Left lung (tissue), 14 donors: Measurements from ENCODE around the gene CYP4Z1. TPM values are rescaled to one million over a fixed set of nuclear protein-coding genes. Genes with fewer than 3 reads are reported as not detected.
A peak's percentile ranks its signal among the peaks of the same experiment; 100 is the strongest.

Experiments used
- ATAC-seq: fragments of 200-7000 bp; cut with Tn5 transposase; one replicate; pipeline ENCODE4 v1.9.1; 2020; ENCODE audit warnings: moderate library complexity
- DNase-seq, 4 donors: peaks; one replicate each; pipeline ENCODE4 v3.0.0-alpha.2; 2013 to 2020
- H3K27ac ChIP-seq, 2 donors: fragments of 200-600 bp; sonication (generic) in 1 of 2; one replicate each; pipeline versions ENCODE4 v1.5.0 to v1.8.0; 2020 to 2021
- H3K27me3 ChIP-seq, 2 donors: fragments of 200-600 bp; sonication (generic) in 1 of 2; one replicate each; pipeline versions ENCODE4 v1.5.0 to v1.8.0; 2020 to 2021
- H3K36me3 ChIP-seq, 2 donors: fragments of 200-600 bp; sonication (generic) in 1 of 2; one replicate each; pipeline versions ENCODE4 v1.5.0 to v1.8.0; 2020 to 2021
- H3K4me1 ChIP-seq, 2 donors: fragments of 200-600 bp; one replicate each; pipeline ENCODE4 v1.8.0; 2021
- H3K4me3 ChIP-seq, 2 donors: fragments of 200-600 bp; sonication (generic) in 1 of 2; one replicate each; pipeline versions ENCODE4 v1.5.0 to v1.8.0; 2020 to 2021; ENCODE audit warnings: mild to moderate bottlenecking in 1 of 2
- H3K9me3 ChIP-seq, 2 donors: fragments of 200-600 bp; sonication (generic) in 1 of 2; one replicate each; pipeline versions ENCODE4 v1.5.0 to v1.8.0; 2020 to 2021
- CTCF ChIP-seq, 2 donors: fragments of 200-600 bp; sonication (generic) in 1 of 2; IDR thresholded peaks; one replicate each; pipeline versions ENCODE4 v1.5.0 to v1.8.0; 2021; ENCODE audit warnings: antibody characterized with exemption in 2 of 2
- intact Hi-C, 2 donors: fragments of 100-400 bp; cut with DNase I; formaldehyde crosslinking; loops; one replicate each; pipeline versions ENCODE4 v1.11.2 to v1.14.2; 2022
- long read RNA-seq, 12 donors: library from polyadenylated mRNA in 2 of 12; unstranded in 2 of 12; transcript quantifications; one replicate each; pipeline ENCODE4 v2.0.0 and lab custom pipeline, GENCODE V29; 2019 to 2026
- polyA plus RNA-seq, 6 donors: library from polyadenylated mRNA; unstranded; fragments of 120-200 nt; gene quantifications; one replicate each; pipeline ENCODE4 v1.2.1, GENCODE V29; 2013; ENCODE audit not compliant: insufficient read length in 6 of 6
- total RNA-seq, 2 donors: library from RNA; stranded (reverse); fragmentation: NEBNext Ultra II Directional; extraction: Animal tissue kit (Norgen Biotek cat#: 25700); gene quantifications; one replicate each; pipeline ENCODE4 v1.2.1, GENCODE V29; 2021
- donor health status: DM: no; HTN: yes; CAD: no.
- donor health status: DM: no; HTN: no; CAD: no.

The CYP4Z1 gene, protein sequence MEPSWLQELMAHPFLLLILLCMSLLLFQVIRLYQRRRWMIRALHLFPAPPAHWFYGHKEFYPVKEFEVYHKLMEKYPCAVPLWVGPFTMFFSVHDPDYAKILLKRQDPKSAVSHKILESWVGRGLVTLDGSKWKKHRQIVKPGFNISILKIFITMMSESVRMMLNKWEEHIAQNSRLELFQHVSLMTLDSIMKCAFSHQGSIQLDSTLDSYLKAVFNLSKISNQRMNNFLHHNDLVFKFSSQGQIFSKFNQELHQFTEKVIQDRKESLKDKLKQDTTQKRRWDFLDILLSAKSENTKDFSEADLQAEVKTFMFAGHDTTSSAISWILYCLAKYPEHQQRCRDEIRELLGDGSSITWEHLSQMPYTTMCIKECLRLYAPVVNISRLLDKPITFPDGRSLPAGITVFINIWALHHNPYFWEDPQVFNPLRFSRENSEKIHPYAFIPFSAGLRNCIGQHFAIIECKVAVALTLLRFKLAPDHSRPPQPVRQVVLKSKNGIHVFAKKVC
- under 1 TPM; 0.47 to 0.50 TPM for total RNA-seq
- polyA plus RNA-seq = under 1 TPM; 0.10 to 0.64 (median 0.54) TPM
- long read RNA-seq, donor 1 = 0 reads
- long read RNA-seq, donor 2 = 0 reads
- long read RNA-seq, donor 3 = 0 reads
- long read RNA-seq, donor 4 = 0 reads
- long read RNA-seq, donor 5 = 0 reads
- long read RNA-seq, donor 6 = 0 reads
- long read RNA-seq, donor 7 = 0 reads
- long read RNA-seq, donor 8 = 0 reads
- long read RNA-seq, donor 9 = 0 reads
- long read RNA-seq, donor 10 = 0 reads
- long read RNA-seq, donor 11 = 0 reads
- long read RNA-seq, donor 12 = 0 reads

- TF ChIP-seq CTCF (IDR thresholded peaks at IDR 0.05) = no peak
- DNase-seq (no peak), ATAC-seq (no peak)
- no peaks in the 10 kb centered on the region for H3K27me3 ChIP-seq
- H3K4me3 ChIP-seq = no peak within 1 kb of the TSS
- H3K36me3 ChIP-seq = no peaks in the 10 kb centered on the region
- no peaks in the 10 kb centered on the region for H3K9me3 ChIP-seq
- no peaks in the 10 kb centered on the region for H3K4me1 ChIP-seq
- H3K27ac ChIP-seq = no peak within 1 kb of the TSS
- intact Hi-C loops = no loop called here
Observed at GRCh38 chr1:47067097-47067594, at the start of gene CYP4Z1. Gene CYP4Z1 (plus strand): TSS chr1:47067231. CDS start chr1:47067491, 260 bp downstream.

GRCh38 chr1:47021070-47021469, 46.0 kb upstream of the CYP4Z1 start:
- peaks cover 0 to 28% of the 10 kb centered on the region in 2 donors for H3K27me3 ChIP-seq
- ATAC-seq (no peak), DNase-seq (no peak)
- TF ChIP-seq CTCF (IDR thresholded peaks at IDR 0.05) = no peak
- no peaks in the 10 kb centered on the region for H3K9me3 ChIP-seq
- no peak overlapping the region for H3K27ac ChIP-seq
- H3K4me3 ChIP-seq = no peak overlapping the region
- intact Hi-C loops = no loop called here
- no peaks in the 10 kb centered on the region for H3K36me3 ChIP-seq
- no peaks in the 10 kb centered on the region for H3K4me1 ChIP-seq

GRCh38 chr1:47023268-47024140, 43.5 kb upstream of the CYP4Z1 start, which contains the start of gene CYP4X1:
Gene CYP4X1 (plus strand): TSS chr1:47023669. CDS start chr1:47023818, 149 bp downstream.
- ATAC-seq = peak; percentile 88
- Histone ChIP-seq H3K27ac (no peak within 1 kb of the TSS), H3K4me3 (peak within 1 kb of the TSS; percentile 22 to 39)

More at GRCh38 chr1:47023268-47024140, 43.5 kb upstream of the CYP4Z1 start, which contains the start of gene CYP4X1:
- H3K36me3 ChIP-seq = no peaks in the 10 kb centered on the region
- no peaks in the 10 kb centered on the region for H3K4me1 ChIP-seq
- no peaks in the 10 kb centered on the region for H3K9me3 ChIP-seq
- peaks cover 0 to 28% of the 10 kb centered on the region in 2 donors for H3K27me3 ChIP-seq
- no peak for TF ChIP-seq CTCF (IDR thresholded peaks at IDR 0.05)
- intact Hi-C loops = no loop called here
- DNase-seq = peak in 3 of 4 donors; percentile 13 to 70 (median 23)
